ENCODE results near the gene IFITM1. TPM values are rescaled to one million over a fixed set of nuclear protein-coding genes. Genes with fewer than 3 reads are reported as not detected.
"Not testable (repeated sequence)": the region's sequence is repeated elsewhere in the genome, so short reads cannot be mapped to it uniquely, and the experiment has no call there.

The IFITM1 gene
- polyA plus RNA-seq, 10 donors: 10.0 to 33.2 (median 15.9) TPM

GRCh38 chr11:362642-363442 lies 49.0 kb downstream of the IFITM1 start:
- DNase-seq: no peak

GRCh38 chr11:363443-363805 lies 49.6 kb downstream of the IFITM1 start:
- not testable (repeated sequence) for DNase-seq

- no peak for DNase-seq
Observed at GRCh38 chr11:363948-364761, 50.3 kb downstream of the IFITM1 start.

Other genes with a start within 250 kb of the IFITM1 start
- gene SCGB1C1, start 121.0 kb upstream of the IFITM1 start, polyA plus RNA-seq (ENCODE audit: insufficient read length in 10 of 10): under 1 TPM in 1 of 10 donors, not detected in 9; 0.76 TPM
- 10 to 100 TPM; 27.5 to 42.2 (median 34.8) TPM for gene BET1L, start 106.6 kb upstream of the IFITM1 start, polyA plus RNA-seq (ENCODE audit: insufficient read length in 10 of 10)
- gene RIC8A, start 106.3 kb upstream of the IFITM1 start, polyA plus RNA-seq (ENCODE audit: insufficient read length in 10 of 10): 10 to 100 TPM; 46.7 to 78.5 (median 62.3) TPM
- gene SIRT3, start 77.7 kb upstream of the IFITM1 start, polyA plus RNA-seq (ENCODE audit: insufficient read length in 10 of 10): 10 to 100 TPM; 17.8 to 26.1 (median 19.9) TPM
- gene PSMD13, start 77.1 kb upstream of the IFITM1 start, polyA plus RNA-seq (ENCODE audit: insufficient read length in 10 of 10): 100 to 1,000 TPM in 4 of 10 donors, 10 to 100 TPM in 6; 88.0 to 129 (median 99.1) TPM
- under 1 TPM in 3 of 10 donors, not detected in 7; 0.04 to 0.15 (median 0.05) TPM for gene NLRP6, start 35.6 kb upstream of the IFITM1 start, polyA plus RNA-seq (ENCODE audit: insufficient read length in 10 of 10)
- gene PGGHG, start 24.9 kb upstream of the IFITM1 start, polyA plus RNA-seq (ENCODE audit: insufficient read length in 10 of 10): 10 to 100 TPM in 2 of 10 donors, 1 to 10 TPM in 8; 3.5 to 15.7 (median 8.5) TPM
- gene IFITM5, start 14.5 kb upstream of the IFITM1 start, polyA plus RNA-seq (ENCODE audit: insufficient read length in 10 of 10): not detected
- gene IFITM2, start 6.2 kb upstream of the IFITM1 start, polyA plus RNA-seq (ENCODE audit: insufficient read length in 10 of 10): 100 to 1,000 TPM in 2 of 10 donors, 10 to 100 TPM in 8; 53.8 to 138 (median 86.2) TPM
- 100 to 1,000 TPM; 172 to 315 (median 276) TPM for gene IFITM3, start 6.8 kb downstream of the IFITM1 start, polyA plus RNA-seq (ENCODE audit: insufficient read length in 10 of 10)
- gene B4GALNT4, start 55.5 kb downstream of the IFITM1 start, polyA plus RNA-seq (ENCODE audit: insufficient read length in 10 of 10): 10 to 100 TPM in 9 of 10 donors, 1 to 10 TPM in 1; 9.4 to 35.6 (median 13.8) TPM
- gene PKP3, start 80.2 kb downstream of the IFITM1 start, polyA plus RNA-seq (ENCODE audit: insufficient read length in 10 of 10): 10 to 100 TPM in 1 of 10 donors, 1 to 10 TPM in 1, under 1 TPM in 6, not detected in 2; 0.14 to 14.1 (median 0.61) TPM
- gene SIGIRR, start 101.0 kb downstream of the IFITM1 start, polyA plus RNA-seq (ENCODE audit: insufficient read length in 10 of 10): 10 to 100 TPM in 8 of 10 donors, 1 to 10 TPM in 2; 8.4 to 19.6 (median 13.2) TPM
- gene ANO9, start 128.0 kb downstream of the IFITM1 start, polyA plus RNA-seq (ENCODE audit: insufficient read length in 10 of 10): 1 to 10 TPM in 4 of 10 donors, under 1 TPM in 6; 0.08 to 2.7 (median 0.44) TPM
- gene PTDSS2, start 136.2 kb downstream of the IFITM1 start, polyA plus RNA-seq (ENCODE audit: insufficient read length in 10 of 10): 10 to 100 TPM; 23.4 to 31.7 (median 28.1) TPM
- gene RNH1, start 193.2 kb downstream of the IFITM1 start, polyA plus RNA-seq (ENCODE audit: insufficient read length in 10 of 10): 100 to 1,000 TPM in 1 of 10 donors, 10 to 100 TPM in 9; 75.5 to 108 (median 86.2) TPM
- 100 to 1,000 TPM in 5 of 10 donors, 10 to 100 TPM in 5; 84.1 to 114 (median 101) TPM for gene HRAS, start 221.5 kb downstream of the IFITM1 start, polyA plus RNA-seq (ENCODE audit: insufficient read length in 10 of 10)
- 1 to 10 TPM; 2.7 to 7.0 (median 4.9) TPM for gene LRRC56, start 223.5 kb downstream of the IFITM1 start, polyA plus RNA-seq (ENCODE audit: insufficient read length in 10 of 10)
- gene LMNTD2, start 246.7 kb downstream of the IFITM1 start, polyA plus RNA-seq (ENCODE audit: insufficient read length in 10 of 10): 1 to 10 TPM in 1 of 10 donors, under 1 TPM in 9; 0.17 to 1.1 (median 0.44) TPM
- gene RASSF7, start 246.9 kb downstream of the IFITM1 start, polyA plus RNA-seq (ENCODE audit: insufficient read length in 10 of 10): 1 to 10 TPM; 1.1 to 3.7 (median 2.2) TPM